SK-N-SH (cell line): ENCODE measurements around the gene PLCL2.

Experiments
- ELF1 ChIP-seq: IDR thresholded peaks from 2 replicates; pipeline ENCODE4 v1.4.0; 2012
- EP300 ChIP-seq, 2 experiments: IDR thresholded peaks; 2 replicates each; pipeline versions ENCODE4 v1.4.0 to v1.6.1; 2012; ENCODE audit warnings: borderline replicate concordance in 1 of 2, low read depth in 1 of 2, low read length in 1 of 2
- EZH2phosphoT487 ChIP-seq: fragments of 200-600 bp; sonication (generic); IDR thresholded peaks from 2 replicates; pipeline ENCODE4 v1.6.1; 2017; ENCODE audit warnings: low read depth, mixed run types, mild to moderate bottlenecking, antibody characterized with exemption, moderate library complexity, borderline replicate concordance
- FOXJ3 ChIP-seq: sonication (generic); formaldehyde crosslinking; IDR thresholded peaks from 2 replicates; pipeline ENCODE4 v1.5.1; 2020; ENCODE audit warnings: mild to moderate bottlenecking, missing genetic modification reagents
- RAD21 ChIP-seq: IDR thresholded peaks from 2 replicates; pipeline ENCODE4 v1.6.1; 2012; ENCODE audit warnings: mild to moderate bottlenecking, low read length
- RFX5 ChIP-seq: IDR thresholded peaks from 2 replicates; pipeline ENCODE4 v1.6.1; 2012; ENCODE audit warnings: mild to moderate bottlenecking, improper control_type of control experiment, low read length
- TAF1 ChIP-seq: IDR thresholded peaks from 2 replicates; pipeline ENCODE4 v1.6.1; 2012; ENCODE audit warnings: low read depth, mild to moderate bottlenecking, low read length, moderate library complexity, borderline replicate concordance
- TCF12 ChIP-seq: IDR thresholded peaks from 2 replicates; pipeline ENCODE4 v1.4.0; 2012
- TF ChIP-seq, protein P1 (sequence below): fragments of 200-600 bp; sonication (generic); IDR thresholded peaks from 2 replicates; pipeline ENCODE4 v1.6.1; 2017; ENCODE audit warnings: antibody characterized with exemption, mild to moderate bottlenecking, moderate library complexity
- TF ChIP-seq, protein P2 (sequence below): IDR thresholded peaks from 2 replicates; pipeline ENCODE4 v1.4.0; 2012; ENCODE audit warnings: low read depth
- TF ChIP-seq, protein P3 (sequence below): IDR thresholded peaks from 2 replicates; pipeline ENCODE4; 2012
- TF ChIP-seq, protein P4 (sequence below): fragments of 150-350 bp; IDR thresholded peaks from 2 replicates; pipeline ENCODE4 v1.6.1; 2017; ENCODE audit warnings: antibody characterized with exemption, low read length, low read depth, borderline replicate concordance

DNA sequence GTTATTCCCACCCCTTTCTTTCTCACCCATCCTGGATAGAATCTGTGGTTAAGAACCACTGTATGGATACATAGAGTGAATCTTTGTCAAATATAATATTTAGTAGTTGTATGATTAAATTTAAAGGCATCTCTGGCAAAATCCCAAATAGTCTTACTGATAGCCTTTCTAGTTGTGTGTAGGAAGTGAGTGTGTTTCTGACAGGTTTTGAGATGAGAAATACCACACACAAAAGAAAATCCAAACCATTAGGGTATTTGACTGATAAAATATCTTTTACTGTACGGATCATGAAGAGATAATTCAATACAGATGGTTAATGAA is 44.7 kb upstream of the PLCL2 start:
- TF ChIP-seq, protein P1, sequence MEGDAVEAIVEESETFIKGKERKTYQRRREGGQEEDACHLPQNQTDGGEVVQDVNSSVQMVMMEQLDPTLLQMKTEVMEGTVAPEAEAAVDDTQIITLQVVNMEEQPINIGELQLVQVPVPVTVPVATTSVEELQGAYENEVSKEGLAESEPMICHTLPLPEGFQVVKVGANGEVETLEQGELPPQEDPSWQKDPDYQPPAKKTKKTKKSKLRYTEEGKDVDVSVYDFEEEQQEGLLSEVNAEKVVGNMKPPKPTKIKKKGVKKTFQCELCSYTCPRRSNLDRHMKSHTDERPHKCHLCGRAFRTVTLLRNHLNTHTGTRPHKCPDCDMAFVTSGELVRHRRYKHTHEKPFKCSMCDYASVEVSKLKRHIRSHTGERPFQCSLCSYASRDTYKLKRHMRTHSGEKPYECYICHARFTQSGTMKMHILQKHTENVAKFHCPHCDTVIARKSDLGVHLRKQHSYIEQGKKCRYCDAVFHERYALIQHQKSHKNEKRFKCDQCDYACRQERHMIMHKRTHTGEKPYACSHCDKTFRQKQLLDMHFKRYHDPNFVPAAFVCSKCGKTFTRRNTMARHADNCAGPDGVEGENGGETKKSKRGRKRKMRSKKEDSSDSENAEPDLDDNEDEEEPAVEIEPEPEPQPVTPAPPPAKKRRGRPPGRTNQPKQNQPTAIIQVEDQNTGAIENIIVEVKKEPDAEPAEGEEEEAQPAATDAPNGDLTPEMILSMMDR = no peak
- TF ChIP-seq RFX5 = no peak
- TF ChIP-seq FOXJ3 (CRISPR knock-in tag) = no peak
- peak; percentile 48 for TF ChIP-seq TCF12
- TF ChIP-seq RAD21 = no peak
- TF ChIP-seq, protein P2, sequence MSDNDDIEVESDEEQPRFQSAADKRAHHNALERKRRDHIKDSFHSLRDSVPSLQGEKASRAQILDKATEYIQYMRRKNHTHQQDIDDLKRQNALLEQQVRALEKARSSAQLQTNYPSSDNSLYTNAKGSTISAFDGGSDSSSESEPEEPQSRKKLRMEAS = no peak
- no peak for TF ChIP-seq EZH2phosphoT487
- no peak for TF ChIP-seq EP300 (IDR thresholded peaks at IDR 0.05; ENCODE audit: borderline replicate concordance in 1 of 2, low read depth in 1 of 2, low read length in 1 of 2)
- TF ChIP-seq, protein P3, sequence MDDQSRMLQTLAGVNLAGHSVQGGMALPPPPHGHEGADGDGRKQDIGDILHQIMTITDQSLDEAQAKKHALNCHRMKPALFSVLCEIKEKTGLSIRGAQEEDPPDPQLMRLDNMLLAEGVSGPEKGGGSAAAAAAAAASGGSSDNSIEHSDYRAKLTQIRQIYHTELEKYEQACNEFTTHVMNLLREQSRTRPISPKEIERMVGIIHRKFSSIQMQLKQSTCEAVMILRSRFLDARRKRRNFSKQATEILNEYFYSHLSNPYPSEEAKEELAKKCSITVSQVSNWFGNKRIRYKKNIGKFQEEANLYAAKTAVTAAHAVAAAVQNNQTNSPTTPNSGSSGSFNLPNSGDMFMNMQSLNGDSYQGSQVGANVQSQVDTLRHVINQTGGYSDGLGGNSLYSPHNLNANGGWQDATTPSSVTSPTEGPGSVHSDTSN = no peak
- TF ChIP-seq, protein P4, sequence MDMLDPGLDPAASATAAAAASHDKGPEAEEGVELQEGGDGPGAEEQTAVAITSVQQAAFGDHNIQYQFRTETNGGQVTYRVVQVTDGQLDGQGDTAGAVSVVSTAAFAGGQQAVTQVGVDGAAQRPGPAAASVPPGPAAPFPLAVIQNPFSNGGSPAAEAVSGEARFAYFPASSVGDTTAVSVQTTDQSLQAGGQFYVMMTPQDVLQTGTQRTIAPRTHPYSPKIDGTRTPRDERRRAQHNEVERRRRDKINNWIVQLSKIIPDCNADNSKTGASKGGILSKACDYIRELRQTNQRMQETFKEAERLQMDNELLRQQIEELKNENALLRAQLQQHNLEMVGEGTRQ = no peak
- TF ChIP-seq TAF1 = no peak
- no peak for TF ChIP-seq ELF1
